ENCODE data around the gene GMDS. TPM values are rescaled to one million over a fixed set of nuclear protein-coding genes. Genes with fewer than 3 reads are reported as not detected.

Gene GMDS
- total and polyA plus RNA-seq, 2 of the 13 experiments (the other 11 are each of a cell fraction or from before 2014, with no cell fraction given), result 64.4 to 112 TPM

- CTCF ChIA-PET (ENCODE audit: low intra/inter-chr PET ratio, low total read pairs), result no interaction called here
- TF ChIP-seq AGO2 (optimal IDR thresholded peaks at IDR 0.05; ENCODE audit: low read depth, low read length) (no peak), SALL2 (CRISPR knock-in tag; IDR thresholded peaks at IDR 0.05) (no peak), SRSF4 (IDR thresholded peaks at IDR 0.05; ENCODE audit: low read depth, low read length, poor library complexity, severe bottlenecking) (no peak), MLXIP (CRISPR knock-in tag; IDR thresholded peaks at IDR 0.05; ENCODE audit: borderline replicate concordance) (no peak), ZNF883 (CRISPR knock-in tag; IDR thresholded peaks at IDR 0.05; ENCODE audit: not compliant biosample characterization) (no peak), TCF7 (IDR thresholded peaks at IDR 0.05; ENCODE audit: low read depth) (no peak), CEBPB (IDR thresholded peaks at IDR 0.05; ENCODE audit: borderline replicate concordance, low read depth, low read length) (peak; percentile 20; the same call in 1 of the 2 replicates), ETV5 (CRISPR knock-in tag; IDR thresholded peaks at IDR 0.05; ENCODE audit: borderline replicate concordance) (no peak), ZNF441 (CRISPR knock-in tag; IDR thresholded peaks at IDR 0.05; ENCODE audit: borderline replicate concordance) (no peak), HNF4A (CRISPR knock-in tag; IDR thresholded peaks at IDR 0.05) (0 out of 2 replicates have a peak, but pooled peaks have one; percentile 8), BHLHE40 (IDR thresholded peaks at IDR 0.05; ENCODE audit: low read length) (0 out of 2 replicates have a peak, but pooled peaks have one; percentile 5), TRAFD1 (CRISPR knock-in tag; IDR thresholded peaks at IDR 0.05; ENCODE audit: borderline replicate concordance) (no peak), CBX5 (CRISPR knock-in tag; IDR thresholded peaks at IDR 0.05; ENCODE audit: borderline replicate concordance) (no peak), GATA4 (IDR thresholded peaks at IDR 0.05; ENCODE audit: borderline replicate concordance, low read depth) (no peak)
- TF ChIP-seq, protein P1, sequence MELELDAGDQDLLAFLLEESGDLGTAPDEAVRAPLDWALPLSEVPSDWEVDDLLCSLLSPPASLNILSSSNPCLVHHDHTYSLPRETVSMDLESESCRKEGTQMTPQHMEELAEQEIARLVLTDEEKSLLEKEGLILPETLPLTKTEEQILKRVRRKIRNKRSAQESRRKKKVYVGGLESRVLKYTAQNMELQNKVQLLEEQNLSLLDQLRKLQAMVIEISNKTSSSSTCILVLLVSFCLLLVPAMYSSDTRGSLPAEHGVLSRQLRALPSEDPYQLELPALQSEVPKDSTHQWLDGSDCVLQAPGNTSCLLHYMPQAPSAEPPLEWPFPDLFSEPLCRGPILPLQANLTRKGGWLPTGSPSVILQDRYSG (CRISPR knock-in tag; IDR thresholded peaks at IDR 0.05), result no peak
- TF ChIP-seq, protein P2, sequence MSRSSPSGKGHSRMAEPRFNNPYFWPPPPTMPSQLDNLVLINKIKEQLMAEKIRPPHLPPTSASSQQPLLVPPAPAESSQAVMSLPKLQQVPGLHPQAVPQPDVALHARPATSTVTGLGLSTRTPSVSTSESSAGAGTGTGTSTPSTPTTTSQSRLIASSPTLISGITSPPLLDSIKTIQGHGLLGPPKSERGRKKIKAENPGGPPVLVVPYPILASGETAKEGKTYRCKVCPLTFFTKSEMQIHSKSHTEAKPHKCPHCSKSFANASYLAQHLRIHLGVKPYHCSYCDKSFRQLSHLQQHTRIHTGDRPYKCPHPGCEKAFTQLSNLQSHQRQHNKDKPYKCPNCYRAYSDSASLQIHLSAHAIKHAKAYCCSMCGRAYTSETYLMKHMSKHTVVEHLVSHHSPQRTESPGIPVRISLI (CRISPR knock-in tag; IDR thresholded peaks at IDR 0.05; ENCODE audit: borderline replicate concordance), result no peak
Measured at GRCh38 chr6:1601158-1602048, 644.0 kb downstream of the GMDS start.

More at GRCh38 chr6:1601158-1602048, 644.0 kb downstream of the GMDS start:
- peaks cover 6% of the 10 kb centered on the region; the same call in 1 of the 2 replicates for H4K20me1 ChIP-seq (ENCODE audit: insufficient read depth, low read length)
- H3K4me1 ChIP-seq (ENCODE audit: insufficient read depth, low read length), result peaks cover 47% of the 10 kb centered on the region
- POLR2A ChIA-PET, result no interaction called here
- H3K4me3 ChIP-seq (replicated peaks in 1 of 3; ENCODE audit: insufficient read depth in 1 of 3, low read depth in 2 of 3, low read length in 3 of 3), result no peak overlapping the region
- FAIRE-seq (no peak), ATAC-seq (no peak), DNase-seq (ENCODE audit: low spot score) (peak; percentile 28)
- in situ Hi-C loops (cut with HindIII; ENCODE audit: extremely low pct_ligation_motif_present, low pct_unique_long_range_greater_than_20kb) (loop anchor here (5.0 kb wide), 1 partner anchor 846 kb away; no protein-coding TSS in a partner anchor), intact Hi-C loops (cut with micrococcal nuclease; ENCODE audit: unreplicated experiment) (no loop called here)
- no peaks in the 10 kb centered on the region for H3K79me2 ChIP-seq (ENCODE audit: insufficient read depth, low read length)
- no peak overlapping the region for H2AFZ ChIP-seq (ENCODE audit: low read length)
- H3K27me3 ChIP-seq (ENCODE audit: control insufficient read depth in 1 of 2, insufficient read depth in 2 of 2, low read length in 2 of 2), result peaks cover 13 to 96% of the 10 kb centered on the region in 2 experiments
- no peak overlapping the region for H3K27ac ChIP-seq (ENCODE audit: extremely low read length, insufficient read depth, low read length)
- H3K4me2 ChIP-seq (ENCODE audit: low read depth, low read length), result 0 out of 2 replicates have a peak overlapping the region, but pooled peaks have one; percentile 3
- no peak overlapping the region for H3K9ac ChIP-seq (ENCODE audit: insufficient read depth, low read depth, low read length)
- no peaks in the 10 kb centered on the region for H3K9me3 ChIP-seq (ENCODE audit: low read length)
- no peaks in the 10 kb centered on the region for H3K36me3 ChIP-seq (replicated peaks in 1 of 2; ENCODE audit: control insufficient read depth in 1 of 2, insufficient read depth in 2 of 2, low read length in 2 of 2)
- WGBS (ENCODE audit: low lambda C conversion rate), result 67% methylated on average over 59 of the region's 60 CpGs
- BruUV-seq (replicated peaks), result no TSS peak
